ENCODE data around the gene ANTXR2.

ANTXR2 gene

GRCh38 chr4:80008351-80008750 lies 64.7 kb downstream of the ANTXR2 start:
- Histone ChIP-seq H3K9me3 (ENCODE audit: low read length) (no peaks in the 10 kb centered on the region), H3K27me3 (ENCODE audit: insufficient read depth, low read length) (no peaks in the 10 kb centered on the region), H3K4me3 (ENCODE audit: low read depth, low read length, poor library complexity, severe bottlenecking) (no peak overlapping the region), H3K27ac (ENCODE audit: low read depth, low read length, poor library complexity, severe bottlenecking) (no peak overlapping the region), H3K4me1 (ENCODE audit: insufficient read depth, low read length, severe bottlenecking) (no peaks in the 10 kb centered on the region), H3K79me2 (ENCODE audit: insufficient read depth, low read length) (no peaks in the 10 kb centered on the region), H3F3A (ENCODE audit: insufficient read depth, low read length) (no peaks in the 10 kb centered on the region), H3K9me2 (ENCODE audit: low read depth, low read length) (no peaks in the 10 kb centered on the region), H3K9ac (ENCODE audit: low read length) (no peak overlapping the region), H4K20me1 (ENCODE audit: insufficient read depth, low read length) (no peaks in the 10 kb centered on the region), H3K36me3 (ENCODE audit: insufficient read depth, low read length) (no peaks in the 10 kb centered on the region), H3K4me2 (ENCODE audit: low read length) (no peak overlapping the region), H2AFZ (ENCODE audit: low read length) (no peak overlapping the region)
- TF ChIP-seq CTCF (IDR thresholded peaks at IDR 0.05; ENCODE audit: low read length) (no peak), EZH2 (IDR thresholded peaks at IDR 0.05; ENCODE audit: borderline replicate concordance, low read length) (no peak)

- H3F3A ChIP-seq (ENCODE audit: insufficient read depth, low read length): no peaks in the 10 kb centered on the region
- no peak overlapping the region for H3K4me2 ChIP-seq (ENCODE audit: low read length)
- no peaks in the 10 kb centered on the region for H4K20me1 ChIP-seq (ENCODE audit: insufficient read depth, low read length)
- TF ChIP-seq EZH2 (IDR thresholded peaks at IDR 0.05; ENCODE audit: borderline replicate concordance, low read length) (no peak), CTCF (IDR thresholded peaks at IDR 0.05; ENCODE audit: low read length) (no peak)
- no peak overlapping the region for H2AFZ ChIP-seq (ENCODE audit: low read length)
- H3K9ac ChIP-seq (ENCODE audit: low read length): no peak overlapping the region
- no peak overlapping the region for H3K27ac ChIP-seq (ENCODE audit: low read depth, low read length, poor library complexity, severe bottlenecking)
- no peaks in the 10 kb centered on the region for H3K4me1 ChIP-seq (ENCODE audit: insufficient read depth, low read length, severe bottlenecking)
- H3K9me3 ChIP-seq (ENCODE audit: low read length): no peaks in the 10 kb centered on the region
- H3K79me2 ChIP-seq (ENCODE audit: insufficient read depth, low read length): no peaks in the 10 kb centered on the region
- H3K9me2 ChIP-seq (ENCODE audit: low read depth, low read length): no peaks in the 10 kb centered on the region
- H3K27me3 ChIP-seq (ENCODE audit: insufficient read depth, low read length): no peaks in the 10 kb centered on the region
- no peak overlapping the region for H3K4me3 ChIP-seq (ENCODE audit: low read depth, low read length, poor library complexity, severe bottlenecking)
- no peaks in the 10 kb centered on the region for H3K36me3 ChIP-seq (ENCODE audit: insufficient read depth, low read length)
Observed at GRCh38 chr4:80007745-80008149, 65.3 kb downstream of the ANTXR2 start.

GRCh38 chr4:80006935-80007744 lies 65.9 kb downstream of the ANTXR2 start:
- no peak overlapping the region for H3K4me2 ChIP-seq (ENCODE audit: low read length)
- no peaks in the 10 kb centered on the region for H3K9me2 ChIP-seq (ENCODE audit: low read depth, low read length)
- no peaks in the 10 kb centered on the region for H3K4me1 ChIP-seq (ENCODE audit: insufficient read depth, low read length, severe bottlenecking)
- H3K4me3 ChIP-seq (ENCODE audit: low read depth, low read length, poor library complexity, severe bottlenecking): no peak overlapping the region
- H3K27ac ChIP-seq (ENCODE audit: low read depth, low read length, poor library complexity, severe bottlenecking): no peak overlapping the region
- H2AFZ ChIP-seq (ENCODE audit: low read length): no peak overlapping the region
- H3K9me3 ChIP-seq (ENCODE audit: low read length): no peaks in the 10 kb centered on the region
- no peaks in the 10 kb centered on the region for H4K20me1 ChIP-seq (ENCODE audit: insufficient read depth, low read length)
- no peaks in the 10 kb centered on the region for H3K79me2 ChIP-seq (ENCODE audit: insufficient read depth, low read length)
- no peaks in the 10 kb centered on the region for H3F3A ChIP-seq (ENCODE audit: insufficient read depth, low read length)
- no peaks in the 10 kb centered on the region for H3K36me3 ChIP-seq (ENCODE audit: insufficient read depth, low read length)
- no peaks in the 10 kb centered on the region for H3K27me3 ChIP-seq (ENCODE audit: insufficient read depth, low read length)
- H3K9ac ChIP-seq (ENCODE audit: low read length): no peak overlapping the region
- no peak for TF ChIP-seq CTCF (IDR thresholded peaks at IDR 0.05; ENCODE audit: low read length)
- TF ChIP-seq EZH2 (IDR thresholded peaks at IDR 0.05; ENCODE audit: borderline replicate concordance, low read length): no peak
